ENCODE results near the gene UCP2. TPM values are rescaled to one million over a fixed set of nuclear protein-coding genes. Genes with fewer than 3 reads are reported as not detected.

The UCP2 gene
- total and polyA plus RNA-seq, 2 donors (not counting 3 experiments of a cell fraction or from before 2014, with no cell fraction given), result 16.5 to 24.0 TPM

GRCh38 chr11:73946798-73947458, 35.7 kb downstream of the UCP2 start:
- Histone ChIP-seq H3K4me2 (ENCODE audit: insufficient read depth, low read length) (no peak overlapping the region), H3K27ac (ENCODE audit: insufficient read depth, low read depth, low read length) (no peak overlapping the region), H3K9ac (replicated peaks; ENCODE audit: extremely low read depth, insufficient read depth, low read length) (no peak overlapping the region), H3K4me3 (replicated peaks in 1 of 3; ENCODE audit: insufficient read depth in 1 of 3, low read depth in 1 of 3, low read length in 3 of 3) (no peak overlapping the region), H3K4me1 (ENCODE audit: control insufficient read depth, extremely low read depth, insufficient read depth, low read length) (no peaks in the 10 kb centered on the region), H4K20me1 (replicated peaks; ENCODE audit: control insufficient read depth, extremely low read depth, insufficient read depth, low read length) (no peaks in the 10 kb centered on the region), H3K9me1 (replicated peaks; ENCODE audit: control insufficient read depth, extremely low read depth, insufficient read depth, low read length) (no peaks in the 10 kb centered on the region), H3K36me3 (ENCODE audit: control insufficient read depth in 2 of 2, extremely low read depth in 1 of 2, insufficient read depth in 2 of 2, low read length in 2 of 2) (no peaks in the 10 kb centered on the region), H3K79me2 (ENCODE audit: control insufficient read depth, insufficient read depth, low read length) (no peaks in the 10 kb centered on the region), H3K27me3 (ENCODE audit: control insufficient read depth in 2 of 2, insufficient read depth in 2 of 2, low read length in 2 of 2) (no peaks in the 10 kb centered on the region), H3K9me3 (replicated peaks; ENCODE audit: control insufficient read depth, insufficient read depth, low read length) (no peaks in the 10 kb centered on the region), H2AFZ (ENCODE audit: low read depth, low read length) (no peak overlapping the region)
- BruUV-seq (replicated peaks), result no TSS peak
- ChIA-PET CTCF (interaction anchor here (0.6 to 0.7 kb wide), 2 partner anchors 9 to 116 kb away, joined by 3 read pairs; no protein-coding TSS in a partner anchor), POLR2A (no interaction called here)
- dilution Hi-C loops (cut with MboI; ENCODE audit: extremely low pct_ligation_motif_present, low sequenced_read_pairs), result no loop called here
- TF ChIP-seq JUN (IDR thresholded peaks at IDR 0.05; ENCODE audit: borderline replicate concordance, insufficient read depth, insufficient read length, low read depth) (no peak), POLR2A (IDR thresholded peaks at IDR 0.05; ENCODE audit: low read depth, low read length) (no peak), EZH2 (IDR thresholded peaks at IDR 0.05; ENCODE audit: borderline replicate concordance, low read depth, low read length, severe bottlenecking) (no peak), MYC (IDR thresholded peaks at IDR 0.05; ENCODE audit: low read depth, low read length) (no peak), CTCF (IDR thresholded peaks at IDR 0.05; ENCODE audit: extremely low read depth in 1 of 2, insufficient read depth in 1 of 2, low read depth in 1 of 2, low read length in 2 of 2) (no peak), GATA2 (IDR thresholded peaks at IDR 0.05; ENCODE audit: insufficient read depth, insufficient read length, low read depth, low read length) (no peak), FOS (IDR thresholded peaks at IDR 0.05; ENCODE audit: borderline replicate concordance, insufficient read depth, low read length) (no peak), POLR2AphosphoS5 (IDR thresholded peaks at IDR 0.05; ENCODE audit: insufficient read depth, low read depth, low read length) (no peak)
- TF ChIP-seq, protein P1, sequence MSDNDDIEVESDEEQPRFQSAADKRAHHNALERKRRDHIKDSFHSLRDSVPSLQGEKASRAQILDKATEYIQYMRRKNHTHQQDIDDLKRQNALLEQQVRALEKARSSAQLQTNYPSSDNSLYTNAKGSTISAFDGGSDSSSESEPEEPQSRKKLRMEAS (IDR thresholded peaks at IDR 0.05; ENCODE audit: insufficient read depth, insufficient read length), result no peak
- DNase-seq (ENCODE audit: low read depth, low spot score) (no peak), FAIRE-seq (no peak)
- intact Hi-C loops (cut with micrococcal nuclease), result no loop called here
